Sigmoid colon (tissue), 7 donors: Measurements from ENCODE around the gene INO80D. TPM values are rescaled to one million over a fixed set of nuclear protein-coding genes. Genes with fewer than 3 reads are reported as not detected.
"Not testable (repeated sequence)": the region's sequence is repeated elsewhere in the genome, so short reads cannot be mapped to it uniquely, and the experiment has no call there.

Experiments used
- DNase-seq: peaks from one replicate; pipeline ENCODE4 v3.0.0-alpha.2; 2019
- H3K27ac ChIP-seq, 4 donors: fragments of 200-600 bp; sonication (generic); one replicate each; pipeline ENCODE4 v1.5.1; 2016 to 2019; ENCODE audit warnings: mild to moderate bottlenecking in 1 of 4
- H3K27me3 ChIP-seq, 3 donors: fragments of 200-600 bp; sonication (generic); one replicate each; pipeline ENCODE4 v1.5.1; 2019; ENCODE audit warnings: mild to moderate bottlenecking in 1 of 3
- H3K36me3 ChIP-seq, 4 donors: fragments of 200-600 bp; sonication (generic); one replicate each; pipeline ENCODE4 v1.5.1; 2016 to 2019
- H3K4me1 ChIP-seq, 4 donors: fragments of 200-600 bp; sonication (generic); one replicate each; pipeline ENCODE4 v1.5.1; 2017 to 2019
- H3K4me3 ChIP-seq, 4 donors: fragments of 200-600 bp; sonication (generic); one replicate each; pipeline ENCODE4 v1.5.1; 2017 to 2019; ENCODE audit warnings: mild to moderate bottlenecking in 2 of 4, moderate library complexity in 1 of 4
- H3K9me3 ChIP-seq, 4 donors: fragments of 200-600 bp in 3 of 4; sonication (generic) in 3 of 4; one replicate each; pipeline versions ENCODE4 v1.5.1 to v1.6.1; 2013 to 2019
- CTCF ChIP-seq, 4 experiments: fragments of 450-650 bp in 3 of 4; fragments of 200-600 bp in 1 of 4; IDR thresholded peaks; one replicate each; pipeline ENCODE4 v1.5.1; 2016 to 2019; ENCODE audit warnings: antibody characterized with exemption in 4 of 4, mild to moderate bottlenecking in 3 of 4, moderate library complexity in 2 of 4
- EP300 ChIP-seq, 4 donors: sonication (generic); formaldehyde crosslinking; IDR thresholded peaks; one replicate each; pipeline ENCODE4 v1.6.1; 2017; ENCODE audit warnings: antibody characterized with exemption in 4 of 4
- POLR2A ChIP-seq, 2 donors: fragments of 450-650 bp; IDR thresholded peaks; one replicate each; pipeline ENCODE4 v1.6.1; 2016; ENCODE audit warnings: antibody characterized with exemption in 2 of 2, mild to moderate bottlenecking in 2 of 2, moderate library complexity in 2 of 2
- POLR2AphosphoS5 ChIP-seq, 4 donors: sonication (generic); formaldehyde crosslinking; IDR thresholded peaks; one replicate each; pipeline ENCODE4 v1.6.1; 2017; ENCODE audit warnings: antibody characterized with exemption in 4 of 4
- WGBS, 2 donors: extraction: QIAGEN DNeasy Blood & Tissue Kit; methylation state at CpG; one replicate each; pipeline ENCODE4 v1.1.7; 2013; 5-methylcytosine and 5-hydroxymethylcytosine counted together
- intact Hi-C: fragments of 100-400 bp; cut with DNase I; formaldehyde crosslinking; loops from one replicate; pipeline ENCODE4 v1.15.1; 2023
- polyA plus RNA-seq, 3 donors: library from polyadenylated mRNA; stranded (reverse); fragments of 200-250 nt; gene quantifications; one replicate each; pipeline ENCODE4 v1.2.3, GENCODE V29; 2013
- total RNA-seq, 4 donors: library from RNA; depleted of rRNA; stranded (reverse); fragments of >200 nt; gene quantifications; one replicate each; pipeline ENCODE4 v1.1.0, GENCODE V29; 2016
- donor health status: healthy with polysubstance abuse.
- donor health status: Bipolar disorder and iron deficiency.
- donor health status: healthy.

Gene INO80D
- total and polyA plus RNA-seq, 7 donors: 1.2 to 19.8 (median 13.0) TPM

- 96 to 98% methylated on average over 5 of the region's 5 CpGs for WGBS, 2 donors
- DNase-seq: no peak
- intact Hi-C loops: no loop called here
- Histone ChIP-seq H3K9me3 (no peaks in the 10 kb centered on the region), H3K27me3 (no peaks in the 10 kb centered on the region), H3K36me3 (no peaks in the 10 kb centered on the region), H3K4me3 (no peak overlapping the region), H3K4me1 (no peaks in the 10 kb centered on the region), H3K27ac (no peak overlapping the region)
- TF ChIP-seq POLR2A (IDR thresholded peaks at IDR 0.05): no peak
- no peak for TF ChIP-seq EP300 (IDR thresholded peaks at IDR 0.05)
- no peak for TF ChIP-seq CTCF (IDR thresholded peaks at IDR 0.05)
- no peak for TF ChIP-seq POLR2AphosphoS5 (IDR thresholded peaks at IDR 0.05)
Measured at GRCh38 chr2:205982776-205983327, 103.1 kb downstream of the INO80D start.

GRCh38 chr2:205978728-205979127, 107.2 kb downstream of the INO80D start:
- H3K9me3 ChIP-seq, intact Hi-C loops, H3K27me3 ChIP-seq, DNase-seq, H3K4me3 ChIP-seq, H3K36me3 ChIP-seq, H3K27ac ChIP-seq: not testable (repeated sequence)
- 81 to 89% methylated on average over 2 of the region's 2 CpGs for WGBS, 2 donors
- H3K4me1 ChIP-seq: peaks cover 0 to 19% (median 10%) of the 10 kb centered on the region in 4 donors

- H3K27ac ChIP-seq, intact Hi-C loops, H3K9me3 ChIP-seq, H3K27me3 ChIP-seq, H3K4me3 ChIP-seq, DNase-seq, H3K36me3 ChIP-seq: not testable (repeated sequence)
- H3K4me1 ChIP-seq: peaks cover 0 to 19% (median 10%) of the 10 kb centered on the region in 4 donors
- 88 to 95% methylated on average over 7 of the region's 7 CpGs for WGBS, 2 donors
Measured at GRCh38 chr2:205977699-205978098, 108.3 kb downstream of the INO80D start.

GRCh38 chr2:205976934-205977659, 108.9 kb downstream of the INO80D start:
- H3K27me3 ChIP-seq, H3K9me3 ChIP-seq, H3K36me3 ChIP-seq, H3K4me3 ChIP-seq, intact Hi-C loops, H3K27ac ChIP-seq, DNase-seq: not testable (repeated sequence)
- peaks cover 0 to 19% (median 10%) of the 10 kb centered on the region in 4 donors for H3K4me1 ChIP-seq
- WGBS, 2 donors: 96 to 97% methylated on average over 39 of the region's 39 CpGs

- WGBS, 2 donors: 75 to 91% methylated on average over 19 of the region's 19 CpGs
- Histone ChIP-seq H3K4me3 (no peak overlapping the region), H3K27me3 (no peaks in the 10 kb centered on the region), H3K9me3 (no peaks in the 10 kb centered on the region), H3K4me1 (peaks cover 0 to 19% (median 10%) of the 10 kb centered on the region in 4 donors), H3K27ac (no peak overlapping the region), H3K36me3 (no peaks in the 10 kb centered on the region)
- intact Hi-C loops: no loop called here
- TF ChIP-seq EP300 (IDR thresholded peaks at IDR 0.05) (no peak), POLR2AphosphoS5 (IDR thresholded peaks at IDR 0.05) (no peak), POLR2A (IDR thresholded peaks at IDR 0.05) (no peak), CTCF (IDR thresholded peaks at IDR 0.05) (no peak)
- no peak for DNase-seq
Measured at GRCh38 chr2:205976120-205976814, 109.7 kb downstream of the INO80D start.

- intact Hi-C loops: no loop called here
- Histone ChIP-seq H3K27ac (peak overlapping the region in 2 of 4 donors; percentile 27 to 28), H3K4me3 (no peak overlapping the region), H3K36me3 (no peaks in the 10 kb centered on the region), H3K27me3 (no peaks in the 10 kb centered on the region), H3K4me1 (peaks cover 0 to 19% (median 10%) of the 10 kb centered on the region in 4 donors), H3K9me3 (no peaks in the 10 kb centered on the region)
- WGBS, 2 donors: 10 to 49% methylated on average over 5 of the region's 5 CpGs
- no peak for DNase-seq
- TF ChIP-seq POLR2A (IDR thresholded peaks at IDR 0.05) (no peak), POLR2AphosphoS5 (IDR thresholded peaks at IDR 0.05) (peak in 1 of 4 donors; percentile 42)
Measured at GRCh38 chr2:205975082-205975949, 110.7 kb downstream of the INO80D start.
